ENCODE measurements around the gene ACVR1.
"Not testable (repeated sequence)": the region's sequence is repeated elsewhere in the genome, so short reads cannot be mapped to it uniquely, and the experiment has no call there.

Gene ACVR1

GRCh38 chr2:157848213-157848612 lies 27.9 kb downstream of the ACVR1 start:
- DNase-seq: no peak

- DNase-seq: no peak
These were observed 31.0 kb downstream of the ACVR1 start for GRCh38 chr2:157845081-157845480.

- no peak for DNase-seq
These were observed 32.2 kb downstream of the ACVR1 start for GRCh38 chr2:157843935-157844334.

- no peak for DNase-seq
These were observed 33.0 kb downstream of the ACVR1 start for GRCh38 chr2:157843081-157843480.

GRCh38 chr2:157842106-157842879 lies 33.8 kb downstream of the ACVR1 start:
- no peak for DNase-seq

- DNase-seq: no peak
These were observed 34.6 kb downstream of the ACVR1 start for GRCh38 chr2:157841485-157841884.

- peak; percentile 62 for DNase-seq
These were observed 35.5 kb downstream of the ACVR1 start for GRCh38 chr2:157840568-157841156.

- DNase-seq: no peak
These were observed 36.3 kb downstream of the ACVR1 start for GRCh38 chr2:157839822-157840221.

- peak; percentile 91 for DNase-seq
These were observed 36.8 kb downstream of the ACVR1 start for GRCh38 chr2:157839162-157839801.

- DNase-seq: peak; percentile 73
These were observed 37.5 kb downstream of the ACVR1 start for GRCh38 chr2:157838442-157839161.

GRCh38 chr2:157837851-157838441 lies 38.2 kb downstream of the ACVR1 start:
- peak; percentile 70 for DNase-seq

GRCh38 chr2:157836531-157836930 lies 39.6 kb downstream of the ACVR1 start:
- DNase-seq: no peak

- no peak for DNase-seq
These were observed 40.7 kb downstream of the ACVR1 start for GRCh38 chr2:157835425-157835824.

GRCh38 chr2:157835006-157835405 lies 41.1 kb downstream of the ACVR1 start:
- DNase-seq: no peak

- DNase-seq: no peak
These were observed 42.4 kb downstream of the ACVR1 start for GRCh38 chr2:157833721-157834120.

GRCh38 chr2:157831573-157832315 lies 44.4 kb downstream of the ACVR1 start:
- DNase-seq: no peak

- no peak for DNase-seq
These were observed 45.2 kb downstream of the ACVR1 start for GRCh38 chr2:157830696-157831570.

GRCh38 chr2:157830266-157830665 lies 45.9 kb downstream of the ACVR1 start:
- no peak for DNase-seq

- DNase-seq: no peak
These were observed 48.8 kb downstream of the ACVR1 start for GRCh38 chr2:157827377-157827776.

GRCh38 chr2:157826644-157827043 lies 49.5 kb downstream of the ACVR1 start:
- DNase-seq: not testable (repeated sequence)

GRCh38 chr2:157825885-157826284 lies 50.2 kb downstream of the ACVR1 start:
- no peak for DNase-seq
